Measurements from ENCODE around the gene IRF2. TPM values are rescaled to one million over a fixed set of nuclear protein-coding genes. Genes with fewer than 3 reads are reported as not detected.

IRF2 gene
- total RNA-seq, 2 experiments from 2014 or later: 48.1 to 50.9 TPM

DNA sequence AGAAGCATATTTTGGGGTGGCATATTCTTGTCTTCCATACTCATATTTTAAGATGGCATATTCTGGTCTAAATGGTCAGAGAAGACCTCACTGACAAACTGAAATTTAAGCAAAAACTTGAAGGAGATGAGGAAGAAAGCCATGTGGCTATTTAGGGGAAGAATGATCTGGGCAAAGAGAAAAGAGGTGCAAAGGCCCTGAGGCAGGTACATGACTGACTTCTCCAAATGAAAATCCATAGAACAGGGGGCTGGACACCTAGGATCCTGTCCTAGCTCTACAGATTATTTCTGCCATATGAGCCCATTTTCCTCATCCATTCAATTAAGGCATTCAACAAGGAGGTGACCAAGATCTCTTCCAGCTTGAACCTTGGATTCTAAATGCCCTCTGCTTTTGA lies 105.6 kb downstream of the IRF2 start:
- ChIA-PET CTCF (interaction anchor here (1.1 kb wide), 1 partner anchor 104 kb away, joined by 3 read pairs; no protein-coding TSS in a partner anchor), POLR2A (no interaction called here)
- intact Hi-C loops (cut with micrococcal nuclease): no loop called here
- no peak overlapping the region for H3K4me3 Mint-ChIP-seq
- no peaks in the 10 kb centered on the region for H3K9me3 Mint-ChIP-seq
- no peak overlapping the region for H3K27ac Mint-ChIP-seq
- peaks cover 7% of the 10 kb centered on the region for H3K4me1 Mint-ChIP-seq (ENCODE audit: low read depth)
- DNase-seq: no peak
- no peaks in the 10 kb centered on the region for H3K27me3 Mint-ChIP-seq
- no peaks in the 10 kb centered on the region for H3K36me3 Mint-ChIP-seq

DNA sequence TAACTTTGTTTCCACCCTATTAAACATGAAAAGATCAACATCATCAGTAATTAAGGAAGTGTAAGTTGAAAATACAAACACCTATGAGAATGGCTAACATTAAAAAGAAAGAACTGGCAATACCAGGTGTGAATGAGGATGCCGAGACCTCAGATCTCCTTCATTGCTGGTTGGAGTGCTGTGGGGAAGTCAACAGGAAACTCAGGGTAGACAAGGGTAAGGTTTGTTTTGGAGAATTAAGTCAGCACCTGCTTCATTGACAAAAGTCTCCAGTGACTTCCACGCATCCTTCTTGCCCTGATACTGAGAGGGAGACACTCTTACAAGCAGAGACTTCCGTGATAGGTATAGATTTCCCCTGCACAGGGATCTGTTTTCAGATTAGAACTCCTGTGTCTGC lies 106.1 kb downstream of the IRF2 start:
- Mint-ChIP-seq H3K27ac (no peak overlapping the region), H3K36me3 (no peaks in the 10 kb centered on the region), H3K4me1 (ENCODE audit: low read depth) (peaks cover 4% of the 10 kb centered on the region), H3K4me3 (no peak overlapping the region), H3K9me3 (no peaks in the 10 kb centered on the region), H3K27me3 (no peaks in the 10 kb centered on the region)
- intact Hi-C loops (cut with micrococcal nuclease): no loop called here
- no peak for DNase-seq
- CTCF ChIA-PET: interaction anchor here (1.1 kb wide), 1 partner anchor 103 kb away, joined by 3 read pairs; no protein-coding TSS in a partner anchor
- POLR2A ChIA-PET: no interaction called here

DNA sequence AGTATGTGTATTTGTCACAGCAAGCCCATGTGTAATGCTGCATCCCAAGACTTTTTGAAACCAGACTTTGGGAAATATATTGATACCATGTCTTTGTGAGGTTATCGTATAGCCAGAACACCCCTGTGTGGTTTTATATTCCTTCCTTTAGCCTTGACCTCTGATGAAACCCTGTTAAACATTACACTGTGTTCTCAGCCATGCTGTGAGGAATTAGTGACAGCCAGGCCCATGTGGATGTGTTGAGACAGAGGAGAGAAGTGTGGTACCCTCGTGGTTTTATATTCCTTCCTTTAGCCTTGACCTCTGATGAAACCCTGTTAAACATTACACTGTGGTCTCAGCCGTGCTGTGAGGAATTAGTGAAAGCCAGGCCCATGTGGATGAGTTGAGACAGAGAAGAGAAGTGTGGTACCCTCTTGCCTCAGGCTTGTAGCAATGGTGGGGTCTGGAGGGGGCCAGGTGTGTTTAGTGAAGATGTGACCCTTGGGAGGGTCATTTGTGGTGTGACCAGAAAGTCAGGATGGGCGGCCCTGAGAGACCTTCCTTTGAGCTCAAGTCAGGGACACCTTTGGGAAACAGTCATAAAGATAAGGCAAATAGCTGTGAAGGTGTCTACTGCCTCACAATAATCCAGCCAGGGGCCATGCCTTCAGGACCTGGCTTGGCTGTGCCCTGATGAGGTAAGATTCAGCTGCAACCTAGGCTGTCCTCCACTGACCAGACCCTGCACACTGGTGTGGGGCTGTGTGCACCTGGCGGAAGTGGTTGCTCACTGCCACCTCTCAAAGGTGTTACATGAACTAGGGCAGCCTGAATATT lies 110.0 kb downstream of the IRF2 start:
- no peaks in the 10 kb centered on the region for H3K9me3 Mint-ChIP-seq
- no peak for DNase-seq
- ChIA-PET CTCF (no interaction called here), POLR2A (no interaction called here)
- no peak overlapping the region for H3K4me3 Mint-ChIP-seq
- peaks cover 10% of the 10 kb centered on the region for H3K4me1 Mint-ChIP-seq (ENCODE audit: low read depth)
- no peak overlapping the region for H3K27ac Mint-ChIP-seq
- H3K36me3 Mint-ChIP-seq: no peaks in the 10 kb centered on the region
- H3K27me3 Mint-ChIP-seq: no peaks in the 10 kb centered on the region
- intact Hi-C loops (cut with micrococcal nuclease): no loop called here

DNA sequence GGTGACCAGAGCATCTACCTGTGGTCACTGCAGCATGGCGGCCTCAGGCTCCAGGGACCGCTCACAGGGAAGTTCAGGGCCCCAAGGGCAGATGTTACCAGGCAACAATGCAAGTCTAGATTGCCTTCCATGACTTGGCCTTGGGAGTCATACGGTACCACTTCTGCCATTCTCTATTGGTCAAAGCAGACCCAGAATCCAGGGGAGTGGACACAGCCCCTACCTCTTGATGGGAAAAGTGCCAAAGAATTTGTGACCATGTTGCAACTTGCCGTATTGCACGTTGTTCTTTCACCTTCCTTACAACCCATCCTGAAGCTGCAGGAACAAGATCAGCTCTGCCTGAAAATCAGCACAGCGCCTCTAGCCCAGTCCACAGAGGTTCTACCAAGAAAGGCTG lies 111.1 kb downstream of the IRF2 start:
- Mint-ChIP-seq H3K9me3 (no peaks in the 10 kb centered on the region), H3K4me3 (no peak overlapping the region), H3K4me1 (ENCODE audit: low read depth) (peaks cover 10% of the 10 kb centered on the region), H3K36me3 (no peaks in the 10 kb centered on the region), H3K27ac (no peak overlapping the region), H3K27me3 (no peaks in the 10 kb centered on the region)
- DNase-seq: no peak
- intact Hi-C loops (cut with micrococcal nuclease): no loop called here
- ChIA-PET CTCF (no interaction called here), POLR2A (no interaction called here)

DNA sequence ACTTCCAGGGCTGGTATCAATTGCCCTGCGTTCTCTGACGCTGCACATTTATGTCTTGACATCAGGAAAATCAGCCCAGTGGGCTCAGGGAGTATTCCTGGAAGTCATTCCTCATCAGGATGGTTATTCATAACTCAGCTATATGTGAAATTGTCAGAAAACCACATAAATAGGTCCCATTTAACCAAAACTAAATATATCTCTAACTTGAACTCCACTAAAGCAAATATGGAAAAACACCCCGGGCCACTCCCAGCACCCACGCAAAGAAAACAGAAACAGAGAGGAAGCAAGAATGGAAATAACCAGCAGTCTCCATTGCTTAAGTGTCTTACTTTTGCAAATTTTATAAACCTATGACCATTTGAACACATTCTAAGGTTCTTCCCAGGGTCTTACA lies 112.0 kb downstream of the IRF2 start:
- Mint-ChIP-seq H3K4me1 (ENCODE audit: low read depth) (peaks cover 10% of the 10 kb centered on the region), H3K4me3 (no peak overlapping the region), H3K9me3 (peaks cover 3% of the 10 kb centered on the region), H3K27me3 (no peaks in the 10 kb centered on the region), H3K36me3 (no peaks in the 10 kb centered on the region), H3K27ac (no peak overlapping the region)
- intact Hi-C loops (cut with micrococcal nuclease): no loop called here
- POLR2A ChIA-PET: no interaction called here
- CTCF ChIA-PET: interaction anchor here (0.7 kb wide), 1 partner anchor 82 kb away, joined by 3 read pairs; no protein-coding TSS in a partner anchor
- DNase-seq: no peak

DNA sequence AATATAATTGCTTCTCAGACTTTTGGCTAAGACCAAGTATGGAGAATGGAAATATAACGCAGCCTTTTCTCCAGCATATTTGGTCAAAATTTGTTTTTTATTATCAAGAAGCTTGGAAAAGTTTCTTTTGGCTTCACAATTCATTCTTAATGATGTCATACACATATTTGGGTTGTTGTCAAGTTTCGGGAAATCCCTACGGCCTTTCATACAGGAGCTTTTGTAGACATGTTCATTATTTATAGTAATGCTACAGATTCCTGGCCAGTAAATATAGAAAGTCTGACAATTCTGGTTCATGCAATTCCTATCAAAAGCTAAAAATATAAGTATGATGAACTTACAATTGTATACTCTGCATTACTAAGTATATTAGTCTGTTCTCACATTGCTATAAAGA lies 112.9 kb downstream of the IRF2 start:
- Mint-ChIP-seq H3K4me1 (ENCODE audit: low read depth) (peaks cover 7% of the 10 kb centered on the region), H3K36me3 (no peaks in the 10 kb centered on the region), H3K27ac (no peak overlapping the region), H3K27me3 (no peaks in the 10 kb centered on the region), H3K9me3 (peaks cover 3% of the 10 kb centered on the region), H3K4me3 (no peak overlapping the region)
- ChIA-PET POLR2A (no interaction called here), CTCF (no interaction called here)
- DNase-seq: no peak
- intact Hi-C loops (cut with micrococcal nuclease): no loop called here

DNA sequence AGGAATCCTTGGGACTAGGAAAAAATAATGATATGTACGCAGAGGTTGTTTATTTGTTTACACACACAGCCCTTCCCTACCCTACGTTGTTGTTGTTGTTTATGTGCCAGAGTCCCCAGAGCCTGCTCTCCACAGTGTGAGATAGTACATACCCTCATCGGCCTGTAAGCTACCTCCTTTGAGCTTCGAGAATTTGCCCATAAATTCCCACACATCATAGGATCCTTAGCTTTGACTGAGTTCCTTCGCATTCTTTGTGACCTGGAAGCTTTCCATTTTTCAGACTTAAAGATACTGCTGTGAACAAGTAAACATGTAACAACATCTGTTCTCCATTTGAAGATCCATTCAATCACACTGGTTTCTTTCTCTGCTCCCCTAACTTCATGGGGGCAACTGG lies 114.5 kb downstream of the IRF2 start:
- Mint-ChIP-seq H3K36me3 (no peaks in the 10 kb centered on the region), H3K27me3 (no peaks in the 10 kb centered on the region), H3K4me1 (ENCODE audit: low read depth) (peaks cover 13% of the 10 kb centered on the region), H3K9me3 (peaks cover 3% of the 10 kb centered on the region), H3K4me3 (no peak overlapping the region), H3K27ac (no peak overlapping the region)
- no peak for DNase-seq
- POLR2A ChIA-PET: no interaction called here
- intact Hi-C loops (cut with micrococcal nuclease): no loop called here
- CTCF ChIA-PET: interaction anchor here (0.6 to 1.0 kb wide), 2 partner anchors 75 to 96 kb away, joined by 3 read pairs; no protein-coding TSS in a partner anchor

DNA sequence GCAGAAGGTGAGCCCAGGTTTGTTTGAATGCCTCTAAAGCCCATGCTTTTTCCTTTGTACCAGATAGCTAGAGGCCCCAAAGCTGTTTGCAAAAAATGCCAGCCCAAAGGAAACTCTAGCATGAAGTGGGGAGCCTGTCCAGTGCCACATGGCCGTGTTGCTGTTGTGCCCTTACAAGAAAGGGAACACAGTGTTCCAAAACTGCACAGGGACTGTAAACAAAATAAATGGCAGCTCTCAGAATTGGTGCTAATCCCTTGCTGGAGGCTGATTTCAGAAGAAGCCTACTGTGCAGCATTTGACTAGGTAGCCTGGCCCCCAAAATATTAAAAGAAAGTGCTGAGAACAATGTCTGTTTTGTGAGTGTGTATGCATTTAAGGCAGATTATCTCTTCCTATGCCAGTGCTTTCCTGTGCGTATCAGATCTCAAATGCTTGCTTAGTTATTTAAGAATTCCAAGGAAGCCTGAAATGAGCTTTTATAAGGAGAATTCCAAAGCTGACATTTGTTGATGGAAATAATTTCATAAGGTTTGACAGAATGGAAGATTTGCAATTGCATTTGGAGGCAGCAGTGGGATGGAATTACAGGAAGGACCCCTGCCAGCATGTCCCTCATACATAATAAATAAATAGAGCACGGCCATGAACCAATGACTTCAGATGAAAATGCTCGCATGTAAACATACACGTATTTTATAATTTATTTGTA lies 115.7 kb downstream of the IRF2 start:
- no peaks in the 10 kb centered on the region for H3K27me3 Mint-ChIP-seq
- DNase-seq: no peak
- no peaks in the 10 kb centered on the region for H3K36me3 Mint-ChIP-seq
- intact Hi-C loops (cut with micrococcal nuclease): no loop called here
- ChIA-PET CTCF (interaction anchor here (1.6 kb wide), 1 partner anchor 94 kb away, joined by 5 read pairs; no protein-coding TSS in a partner anchor), POLR2A (no interaction called here)
- H3K27ac Mint-ChIP-seq: no peak overlapping the region
- no peak overlapping the region for H3K4me3 Mint-ChIP-seq
- peaks cover 3% of the 10 kb centered on the region for H3K9me3 Mint-ChIP-seq
- H3K4me1 Mint-ChIP-seq (ENCODE audit: low read depth): peaks cover 17% of the 10 kb centered on the region

DNA sequence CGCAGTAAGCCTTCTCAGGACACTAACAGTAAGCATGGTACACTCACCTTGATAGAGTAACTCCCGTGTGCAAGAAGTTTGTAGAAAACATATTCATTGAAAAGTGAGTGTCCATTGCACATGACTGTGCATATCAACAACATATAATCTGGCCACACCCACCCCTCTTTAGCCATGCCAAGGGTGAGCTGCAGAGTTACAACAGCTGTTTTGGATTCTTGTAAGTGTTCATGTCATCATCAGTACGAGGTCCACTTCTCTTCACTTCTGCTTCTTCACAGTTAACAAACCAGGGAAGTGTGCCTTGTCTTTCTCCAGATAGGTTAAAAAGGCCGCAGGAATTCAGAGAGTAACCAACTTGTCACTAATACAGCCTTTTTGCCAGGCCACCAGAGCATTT lies 116.6 kb downstream of the IRF2 start:
- CTCF ChIA-PET: interaction anchor here (0.5 to 1.6 kb wide), 4 partner anchors 9 to 160 kb away, joined by 3 to 5 read pairs (median 3); no protein-coding TSS in a partner anchor
- Mint-ChIP-seq H3K27me3 (no peaks in the 10 kb centered on the region), H3K4me3 (no peak overlapping the region), H3K27ac (no peak overlapping the region), H3K36me3 (no peaks in the 10 kb centered on the region), H3K9me3 (peaks cover 3% of the 10 kb centered on the region), H3K4me1 (ENCODE audit: low read depth) (peaks cover 16% of the 10 kb centered on the region)
- intact Hi-C loops (cut with micrococcal nuclease): no loop called here
- POLR2A ChIA-PET: no interaction called here
- no peak for DNase-seq

DNA sequence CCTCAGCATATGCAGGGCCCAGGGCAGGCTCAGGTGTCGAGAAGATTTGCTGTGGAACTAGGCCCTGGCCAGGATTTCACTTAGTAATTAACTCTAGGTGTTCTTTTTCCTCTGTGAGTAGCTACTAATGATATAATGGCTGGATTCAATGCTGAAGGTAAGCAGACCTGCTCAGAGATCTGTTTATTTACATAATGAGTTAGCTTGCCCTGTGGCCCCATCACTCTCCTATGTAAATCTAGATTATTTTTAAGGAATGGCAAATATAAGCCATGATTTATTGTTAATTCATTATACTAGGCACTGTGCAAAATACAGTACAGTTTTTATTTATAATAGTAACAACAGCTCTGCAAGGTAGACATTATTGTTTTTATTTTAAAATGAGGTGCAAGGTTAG lies 117.2 kb downstream of the IRF2 start:
- Mint-ChIP-seq H3K27ac (no peak overlapping the region), H3K9me3 (peaks cover 3% of the 10 kb centered on the region), H3K36me3 (no peaks in the 10 kb centered on the region), H3K4me1 (ENCODE audit: low read depth) (peaks cover 10% of the 10 kb centered on the region), H3K4me3 (no peak overlapping the region), H3K27me3 (no peaks in the 10 kb centered on the region)
- POLR2A ChIA-PET: no interaction called here
- intact Hi-C loops (cut with micrococcal nuclease): no loop called here
- CTCF ChIA-PET: interaction anchor here (0.5 to 1.0 kb wide), 3 partner anchors 9 to 161 kb away, joined by 3 read pairs; no protein-coding TSS in a partner anchor
- no peak for DNase-seq

DNA sequence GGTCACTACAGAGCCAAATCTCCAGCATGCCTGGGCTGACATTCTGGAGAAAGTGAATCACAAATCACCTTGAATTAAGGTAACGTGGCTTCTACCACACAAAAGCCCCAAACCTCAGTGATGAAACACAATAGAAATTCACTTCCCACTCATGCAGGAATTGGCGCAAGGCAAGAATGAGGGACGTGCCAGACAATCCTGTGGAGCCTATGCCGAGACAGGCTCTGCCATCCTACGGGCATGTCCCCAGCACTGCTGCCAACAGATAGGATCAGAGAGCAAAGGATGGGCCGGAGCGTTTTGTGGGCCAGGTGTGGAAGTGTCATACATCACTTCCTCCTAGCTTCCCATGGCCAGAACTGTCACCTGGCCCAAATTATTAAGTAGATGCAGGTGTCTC lies 118.0 kb downstream of the IRF2 start:
- DNase-seq: no peak
- POLR2A ChIA-PET: no interaction called here
- CTCF ChIA-PET: no interaction called here
- H3K9me3 Mint-ChIP-seq: peaks cover 3% of the 10 kb centered on the region
- no peak overlapping the region for H3K4me3 Mint-ChIP-seq
- peaks cover 10% of the 10 kb centered on the region for H3K4me1 Mint-ChIP-seq (ENCODE audit: low read depth)
- H3K27me3 Mint-ChIP-seq: no peaks in the 10 kb centered on the region
- no peak overlapping the region for H3K27ac Mint-ChIP-seq
- no peaks in the 10 kb centered on the region for H3K36me3 Mint-ChIP-seq
- intact Hi-C loops (cut with micrococcal nuclease): no loop called here

DNA sequence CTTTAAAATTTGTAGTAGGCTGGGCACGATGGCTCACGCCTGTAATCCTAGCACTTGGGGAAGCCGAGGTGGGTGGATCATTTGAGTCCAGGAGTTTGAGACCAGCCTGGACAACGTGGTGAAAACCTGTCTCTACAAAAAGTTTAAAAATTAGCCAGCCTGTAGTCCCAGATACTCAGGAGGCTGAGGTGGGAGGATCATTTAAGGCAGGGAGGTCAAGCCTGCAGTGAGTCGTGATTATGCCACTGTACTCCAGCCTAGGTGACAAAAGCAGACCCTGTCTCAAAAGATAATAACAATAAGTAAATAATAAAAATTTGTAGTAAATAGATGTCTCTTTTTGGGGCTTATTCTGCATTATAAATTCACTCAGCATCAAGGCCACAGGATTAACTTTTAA lies 118.5 kb downstream of the IRF2 start:
- no peak for DNase-seq
- CTCF ChIA-PET: no interaction called here
- Mint-ChIP-seq H3K4me1 (ENCODE audit: low read depth) (peaks cover 10% of the 10 kb centered on the region), H3K4me3 (no peak overlapping the region), H3K9me3 (peaks cover 6% of the 10 kb centered on the region), H3K27ac (no peak overlapping the region), H3K36me3 (no peaks in the 10 kb centered on the region), H3K27me3 (no peaks in the 10 kb centered on the region)
- POLR2A ChIA-PET: no interaction called here
- intact Hi-C loops (cut with micrococcal nuclease): no loop called here

Measured in activated CD4-positive, alpha-beta memory T cell treated with anti-CD3 and anti-CD28 coated beads for 36 hours (primary cell).